22Rv1 (cell line): ENCODE data around the gene ABCC4.
"Not testable (repeated sequence)": the region's sequence is repeated elsewhere in the genome, so short reads cannot be mapped to it uniquely, and the experiment has no call there.

ENCODE experiments used
- H3K27ac ChIP-seq: fragments of 450-650 bp; 2 replicates; pipeline ENCODE4 v1.5.1; 2017
- CTCF ChIP-seq: fragments of 450-650 bp; IDR thresholded peaks from 2 replicates; pipeline ENCODE4 v1.5.1; 2017; ENCODE audit warnings: mild to moderate bottlenecking
- ZFX ChIP-seq: fragments of 450-650 bp; IDR thresholded peaks from 2 replicates; pipeline ENCODE4 v1.6.1; 2017; ENCODE audit warnings: antibody characterized with exemption, borderline replicate concordance

Gene ABCC4

GRCh38 chr13:95298971-95299621, 2.2 kb downstream of the ABCC4 start:
- no peak overlapping the region for H3K27ac ChIP-seq
- TF ChIP-seq CTCF: no peak
- no peak for TF ChIP-seq ZFX

- TF ChIP-seq CTCF (no peak), ZFX (no peak)
- H3K27ac ChIP-seq: no peak overlapping the region
Observed at GRCh38 chr13:95298169-95298965, 2.9 kb downstream of the ABCC4 start.

GRCh38 chr13:95296326-95296925, 4.8 kb downstream of the ABCC4 start:
- H3K27ac ChIP-seq: no peak overlapping the region
- peak; percentile 86 for TF ChIP-seq CTCF
- no peak for TF ChIP-seq ZFX

GRCh38 chr13:95295026-95295425, 6.2 kb downstream of the ABCC4 start:
- H3K27ac ChIP-seq: no peak overlapping the region
- TF ChIP-seq CTCF (no peak), ZFX (no peak)

- H3K27ac ChIP-seq: no peak overlapping the region
- no peak for TF ChIP-seq ZFX
- TF ChIP-seq CTCF: no peak
Observed at GRCh38 chr13:95292622-95293021, 8.6 kb downstream of the ABCC4 start.

GRCh38 chr13:95289901-95290300, 11.3 kb downstream of the ABCC4 start:
- not testable (repeated sequence) for H3K27ac ChIP-seq

- H3K27ac ChIP-seq: no peak overlapping the region
- TF ChIP-seq ZFX (no peak), CTCF (no peak)
Observed at GRCh38 chr13:95289020-95289444, 12.2 kb downstream of the ABCC4 start.
